CD4-positive, CD25-positive, alpha-beta regulatory T cell (primary cell): Measurements from ENCODE around the gene ATXN7L3. TPM values are rescaled to one million over a fixed set of nuclear protein-coding genes. Genes with fewer than 3 reads are reported as not detected.

ENCODE experiments used
- ATAC-seq, 2 donors: fragments of 150-1000 bp; cut with Tn5 transposase; one replicate each; pipeline ENCODE4 v1.10.0; 2021; ENCODE audit warnings: low read depth in 2 of 2, moderate number of reproducible peaks in 2 of 2, moderate library complexity in 1 of 2
- DNase-seq, 3 donors: peaks; one replicate each; pipeline versions ENCODE4 v3.0.0 to v3.0.0-alpha.2; 2012 to 2022; ENCODE audit warnings: mixed read lengths in 1 of 3
- H3K27ac ChIP-seq: one replicate; pipeline ENCODE4 v1.7.0; 2013; ENCODE audit warnings: mild to moderate bottlenecking, low read length; ENCODE audit not compliant: insufficient read depth, poor library complexity, severe bottlenecking
- H3K27me3 ChIP-seq: one replicate; pipeline ENCODE4 v1.7.0; 2013; ENCODE audit warnings: low read length; ENCODE audit not compliant: control insufficient read depth, insufficient read depth
- H3K36me3 ChIP-seq: one replicate; pipeline ENCODE4 v1.7.0; 2013; ENCODE audit warnings: mild to moderate bottlenecking, low read length, moderate library complexity; ENCODE audit not compliant: control insufficient read depth, insufficient read depth
- H3K4me1 ChIP-seq: 2 replicates; pipeline ENCODE4 v1.7.0; 2013; ENCODE audit warnings: mild to moderate bottlenecking, low read length; ENCODE audit not compliant: insufficient read depth, control insufficient read depth, poor library complexity, severe bottlenecking
- H3K4me3 ChIP-seq: one replicate; pipeline ENCODE4 v1.7.0; 2013; ENCODE audit warnings: low read depth, mild to moderate bottlenecking, low read length, moderate library complexity
- H3K9me3 ChIP-seq, 2 experiments: 1 replicate in 1 of 2; 2 replicates in 1 of 2; pipeline ENCODE4 v1.7.0; 2013; ENCODE audit warnings: low read length in 2 of 2, mild to moderate bottlenecking in 1 of 2, moderate library complexity in 1 of 2; ENCODE audit not compliant: control insufficient read depth in 2 of 2
- H3K27ac Mint-ChIP-seq, 3 donors: one replicate each; pipeline ENCODE4 v1.8.0; 2020 to 2022; ENCODE audit warnings: mild to moderate bottlenecking in 3 of 3, mixed read lengths in 3 of 3, moderate library complexity in 2 of 3
- H3K27me3 Mint-ChIP-seq: one replicate; pipeline ENCODE4 v1.8.0; 2022; ENCODE audit warnings: mild to moderate bottlenecking, mixed read lengths
- H3K36me3 Mint-ChIP-seq: one replicate; pipeline ENCODE4 v1.8.0; 2020; ENCODE audit warnings: mixed read lengths
- H3K4me1 Mint-ChIP-seq, 4 donors: one replicate each; pipeline ENCODE4 v1.8.0; 2020 to 2022; ENCODE audit warnings: mixed read lengths in 4 of 4, mild to moderate bottlenecking in 1 of 4
- H3K4me3 Mint-ChIP-seq, 4 donors: one replicate each; pipeline ENCODE4 v1.8.0; 2020 to 2022; ENCODE audit warnings: mild to moderate bottlenecking in 4 of 4, mixed read lengths in 4 of 4, moderate library complexity in 3 of 4
- H3K9me3 Mint-ChIP-seq, 7 donors: one replicate each; pipeline ENCODE4 v1.8.0; 2020 to 2022; ENCODE audit warnings: mixed read lengths in 7 of 7, mild to moderate bottlenecking in 3 of 7, moderate library complexity in 2 of 7
- polyA plus RNA-seq, 4 donors: library from polyadenylated mRNA; unstranded; fragments of 300-500 nt; fragmentation: Illumina TruSeq; gene quantifications; one replicate each; pipeline ENCODE4 v1.2.3, GENCODE V29; 2021
- total RNA-seq: library from RNA; stranded (reverse); gene quantifications from one replicate; pipeline ENCODE4 v1.2.3, GENCODE V29; 2022

Gene ATXN7L3
- total and polyA plus RNA-seq, 5 donors from 2014 or later = 10.3 to 103 (median 14.1) TPM

GRCh38 chr17:44193326-44194084, 6.2 kb downstream of the ATXN7L3 start:
- Mint-ChIP-seq H3K36me3 (peaks cover 28% of the 10 kb centered on the region), H3K27me3 (no peaks in the 10 kb centered on the region), H3K9me3 (no peaks in the 10 kb centered on the region), H3K4me1 (peaks cover 0 to 27% (median 18%) of the 10 kb centered on the region in 4 donors), H3K4me3 (no peak overlapping the region), H3K27ac (no peak overlapping the region)
- Histone ChIP-seq H3K27me3 (no peaks in the 10 kb centered on the region), H3K27ac (no peak overlapping the region), H3K9me3 (no peaks in the 10 kb centered on the region), H3K4me1 (peaks cover 16% of the 10 kb centered on the region), H3K4me3 (no peak overlapping the region), H3K36me3 (peaks cover 51% of the 10 kb centered on the region)
- DNase-seq (no peak), ATAC-seq (no peak)

GRCh38 chr17:44192750-44193149, 6.9 kb downstream of the ATXN7L3 start:
- no peaks in the 10 kb centered on the region for H3K27me3 Mint-ChIP-seq
- peaks cover 23% of the 10 kb centered on the region for H3K36me3 Mint-ChIP-seq
- no peaks in the 10 kb centered on the region for H3K9me3 Mint-ChIP-seq
- Histone ChIP-seq H3K36me3 (peaks cover 51% of the 10 kb centered on the region), H3K4me3 (no peak overlapping the region), H3K27ac (peak overlapping the region; percentile 5), H3K27me3 (no peaks in the 10 kb centered on the region), H3K9me3 (no peaks in the 10 kb centered on the region), H3K4me1 (peaks cover 16% of the 10 kb centered on the region)
- no peak overlapping the region for H3K4me3 Mint-ChIP-seq
- no peak for DNase-seq
- no peak overlapping the region for H3K27ac Mint-ChIP-seq
- ATAC-seq = no peak
- H3K4me1 Mint-ChIP-seq = peaks cover 4 to 27% (median 16%) of the 10 kb centered on the region in 4 donors

GRCh38 chr17:44191941-44192496, 7.7 kb downstream of the ATXN7L3 start:
- peaks cover 19% of the 10 kb centered on the region for H3K36me3 Mint-ChIP-seq
- Histone ChIP-seq H3K27ac (no peak overlapping the region), H3K4me3 (no peak overlapping the region), H3K4me1 (peaks cover 14% of the 10 kb centered on the region), H3K9me3 (no peaks in the 10 kb centered on the region), H3K36me3 (peaks cover 45% of the 10 kb centered on the region), H3K27me3 (no peaks in the 10 kb centered on the region)
- ATAC-seq = no peak
- no peak for DNase-seq
- no peaks in the 10 kb centered on the region for H3K9me3 Mint-ChIP-seq
- H3K4me1 Mint-ChIP-seq = peaks cover 6 to 24% (median 16%) of the 10 kb centered on the region in 4 donors
- no peaks in the 10 kb centered on the region for H3K27me3 Mint-ChIP-seq
- no peak overlapping the region for H3K4me3 Mint-ChIP-seq
- H3K27ac Mint-ChIP-seq = peak overlapping the region in 1 of 3 donors; percentile 60

- H3K4me3 Mint-ChIP-seq = peak overlapping the region in 3 of 4 donors; percentile 34 to 79 (median 62)
- peak overlapping the region in 2 of 3 donors; percentile 64 to 69 for H3K27ac Mint-ChIP-seq
- peaks cover 7 to 28% (median 19%) of the 10 kb centered on the region in 4 donors for H3K4me1 Mint-ChIP-seq
- Histone ChIP-seq H3K36me3 (peaks cover 41% of the 10 kb centered on the region), H3K9me3 (no peaks in the 10 kb centered on the region), H3K4me3 (no peak overlapping the region), H3K27me3 (no peaks in the 10 kb centered on the region), H3K27ac (no peak overlapping the region), H3K4me1 (peaks cover 14% of the 10 kb centered on the region)
- no peaks in the 10 kb centered on the region for H3K27me3 Mint-ChIP-seq
- no peaks in the 10 kb centered on the region for H3K9me3 Mint-ChIP-seq
- ATAC-seq (no peak), DNase-seq (no peak)
- H3K36me3 Mint-ChIP-seq = peaks cover 15% of the 10 kb centered on the region
Observed at GRCh38 chr17:44191369-44191768, 8.3 kb downstream of the ATXN7L3 start.

- H3K4me1 Mint-ChIP-seq = peaks cover 9 to 32% (median 23%) of the 10 kb centered on the region in 4 donors
Observed at GRCh38 chr17:44190481-44190880, 9.2 kb downstream of the ATXN7L3 start.

GRCh38 chr17:44188576-44189403, 10.9 kb downstream of the ATXN7L3 start:
- peak overlapping the region; percentile 46 to 98 (median 77) for H3K4me3 Mint-ChIP-seq
- no peak for ATAC-seq
- Histone ChIP-seq H3K36me3 (peaks cover 19% of the 10 kb centered on the region), H3K27ac (peak overlapping the region; percentile 99), H3K4me3 (no peak overlapping the region), H3K27me3 (no peaks in the 10 kb centered on the region), H3K9me3 (no peaks in the 10 kb centered on the region), H3K4me1 (peaks cover 34% of the 10 kb centered on the region)
- H3K27ac Mint-ChIP-seq = peak overlapping the region in 2 of 3 donors; percentile 100
- DNase-seq = no peak
- peaks cover 10% of the 10 kb centered on the region for H3K36me3 Mint-ChIP-seq
- H3K9me3 Mint-ChIP-seq = no peaks in the 10 kb centered on the region
- peaks cover 18 to 47% (median 32%) of the 10 kb centered on the region in 4 donors for H3K4me1 Mint-ChIP-seq
- no peaks in the 10 kb centered on the region for H3K27me3 Mint-ChIP-seq

More at GRCh38 chr17:44190481-44190880, 9.2 kb downstream of the ATXN7L3 start:
- Mint-ChIP-seq H3K9me3 (no peaks in the 10 kb centered on the region), H3K27me3 (no peaks in the 10 kb centered on the region), H3K36me3 (peaks cover 14% of the 10 kb centered on the region), H3K27ac (peak overlapping the region in 2 of 3 donors; percentile 42 to 64), H3K4me3 (peak overlapping the region; percentile 28 to 70 (median 56))
- H3K9me3 ChIP-seq = no peaks in the 10 kb centered on the region
- H3K27me3 ChIP-seq = no peaks in the 10 kb centered on the region
- ATAC-seq (no peak), DNase-seq (no peak)
- no peak overlapping the region for H3K4me3 ChIP-seq
- no peak overlapping the region for H3K27ac ChIP-seq
- peaks cover 19% of the 10 kb centered on the region for H3K4me1 ChIP-seq
- peaks cover 36% of the 10 kb centered on the region for H3K36me3 ChIP-seq

- Histone ChIP-seq H3K27ac (peak overlapping the region; percentile 99), H3K9me3 (no peaks in the 10 kb centered on the region), H3K4me3 (peak overlapping the region; percentile 93), H3K27me3 (no peaks in the 10 kb centered on the region), H3K36me3 (peaks cover 21% of the 10 kb centered on the region), H3K4me1 (peaks cover 38% of the 10 kb centered on the region)
- DNase-seq = peak; percentile 28 to 58 (median 56)
- H3K36me3 Mint-ChIP-seq = peaks cover 10% of the 10 kb centered on the region
- H3K9me3 Mint-ChIP-seq = no peaks in the 10 kb centered on the region
- peaks cover 19 to 59% (median 37%) of the 10 kb centered on the region in 4 donors for H3K4me1 Mint-ChIP-seq
- peak overlapping the region; percentile 100 for H3K27ac Mint-ChIP-seq
- ATAC-seq = peak; percentile 51 to 52
- no peaks in the 10 kb centered on the region for H3K27me3 Mint-ChIP-seq
- H3K4me3 Mint-ChIP-seq = peak overlapping the region; percentile 94 to 99 (median 97)
Observed at GRCh38 chr17:44187131-44187899, 12.4 kb downstream of the ATXN7L3 start.
